GM21717 (cell line): ENCODE measurements around the gene OR51I1.

Experiments used
- ATAC-seq: cut with Tn5 transposase; IDR thresholded peaks from one replicate; pipeline ENCODE4 v1.9.1; 2021; ENCODE audit warnings: mild to moderate bottlenecking, moderate library complexity; ENCODE audit not compliant: unreplicated experiment

The OR51I1 gene, protein sequence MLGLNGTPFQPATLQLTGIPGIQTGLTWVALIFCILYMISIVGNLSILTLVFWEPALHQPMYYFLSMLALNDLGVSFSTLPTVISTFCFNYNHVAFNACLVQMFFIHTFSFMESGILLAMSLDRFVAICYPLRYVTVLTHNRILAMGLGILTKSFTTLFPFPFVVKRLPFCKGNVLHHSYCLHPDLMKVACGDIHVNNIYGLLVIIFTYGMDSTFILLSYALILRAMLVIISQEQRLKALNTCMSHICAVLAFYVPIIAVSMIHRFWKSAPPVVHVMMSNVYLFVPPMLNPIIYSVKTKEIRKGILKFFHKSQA

DNA sequence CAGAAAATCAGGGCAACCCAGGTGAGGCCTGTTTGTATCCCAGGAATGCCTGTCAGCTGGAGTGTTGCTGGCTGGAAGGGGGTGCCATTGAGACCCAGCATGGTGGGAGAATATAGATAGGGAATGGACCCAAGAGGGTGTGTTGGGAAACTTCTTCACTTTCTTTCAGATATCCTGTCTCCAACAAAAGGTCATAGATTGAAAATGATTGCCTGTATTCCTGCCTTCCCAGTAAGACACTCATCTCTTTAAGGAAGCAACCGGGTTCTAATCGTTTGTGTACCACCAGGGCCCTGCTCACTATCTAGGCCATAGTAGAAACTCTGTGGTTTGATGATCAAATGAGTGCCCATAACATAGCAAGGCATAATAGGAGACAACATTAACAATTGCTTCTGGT lies at the start of gene OR51I1:
TSS of gene OR51I1 (minus strand) at position 101 of the 400 bp plus-strand sequence. CDS start at position 101, 0 bp downstream.
- ATAC-seq: no peak

DNA sequence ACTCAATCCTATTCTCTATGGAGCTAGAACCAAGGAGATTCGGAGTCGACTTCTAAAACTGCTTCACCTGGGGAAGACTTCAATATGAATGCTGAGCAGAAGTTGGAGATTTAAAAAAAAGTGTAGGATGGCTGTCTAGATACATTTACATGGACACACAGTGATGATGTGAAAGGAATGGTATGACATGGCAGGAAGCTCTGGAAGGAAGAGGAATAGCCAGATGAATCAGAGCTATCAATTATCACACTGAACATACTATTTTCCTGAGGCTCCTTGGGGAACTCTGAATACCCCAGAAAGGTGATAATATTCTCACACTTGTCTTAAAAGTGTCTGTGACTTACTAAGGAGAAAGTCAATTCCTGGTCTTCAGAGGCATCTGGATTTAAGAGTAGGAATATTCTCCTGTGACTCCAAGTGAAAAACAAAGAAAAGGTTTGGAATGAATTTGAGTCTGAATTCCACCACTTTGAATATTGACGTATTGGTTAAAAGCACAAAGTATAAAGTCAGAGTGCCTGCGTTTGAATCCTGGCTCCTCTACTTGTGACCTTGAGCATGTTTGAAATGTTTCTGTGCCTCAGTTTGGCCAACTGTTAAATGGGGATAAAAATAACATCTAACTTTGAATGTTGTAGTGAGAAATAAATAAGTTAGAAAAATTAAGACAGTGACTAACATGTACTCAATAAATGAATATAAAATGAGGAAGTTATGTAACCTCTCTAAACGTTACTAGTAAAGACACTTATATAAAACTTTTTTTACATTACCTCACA lies 48.5 kb upstream of the OR51I1 start:
- no peak for ATAC-seq

DNA sequence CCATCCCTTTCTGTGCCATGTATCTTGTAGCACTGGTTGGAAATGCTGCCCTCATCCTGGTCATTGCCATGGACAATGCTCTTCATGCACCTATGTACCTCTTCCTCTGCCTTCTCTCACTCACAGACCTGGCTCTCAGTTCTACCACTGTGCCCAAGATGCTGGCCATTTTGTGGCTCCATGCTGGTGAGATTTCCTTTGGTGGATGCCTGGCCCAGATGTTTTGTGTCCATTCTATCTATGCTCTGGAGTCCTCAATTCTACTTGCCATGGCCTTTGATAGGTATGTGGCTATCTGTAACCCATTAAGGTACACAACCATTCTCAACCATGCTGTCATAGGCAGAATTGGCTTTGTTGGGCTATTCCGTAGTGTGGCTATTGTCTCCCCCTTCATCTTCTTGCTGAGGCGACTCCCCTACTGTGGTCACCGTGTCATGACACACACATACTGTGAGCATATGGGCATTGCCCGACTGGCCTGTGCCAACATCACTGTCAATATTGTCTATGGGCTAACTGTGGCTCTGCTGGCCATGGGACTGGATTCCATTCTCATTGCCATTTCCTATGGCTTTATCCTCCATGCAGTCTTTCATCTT lies 47.6 kb upstream of the OR51I1 start:
- ATAC-seq: no peak

DNA sequence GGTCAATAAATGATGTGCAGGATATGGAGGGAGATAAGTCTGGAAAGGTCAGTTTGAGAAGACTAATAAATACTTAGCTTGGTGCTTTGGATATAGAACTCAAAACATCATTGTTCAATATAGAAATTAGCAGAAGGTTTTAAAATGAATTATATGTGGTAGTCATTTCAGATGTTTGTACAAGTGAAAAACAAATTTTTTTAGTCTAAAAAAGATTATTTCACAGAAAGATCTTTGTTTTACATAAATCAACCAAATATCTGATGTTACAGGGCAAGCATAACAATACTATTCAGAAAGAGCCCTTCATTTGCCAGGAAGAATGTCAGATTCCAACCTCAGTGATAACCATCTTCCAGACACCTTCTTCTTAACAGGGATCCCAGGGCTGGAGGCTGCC lies 47.1 kb upstream of the OR51I1 start, which contains the start of gene OR52D1:
TSS of gene OR52D1 (plus strand) at position 301 of the 400 bp plus-strand sequence. CDS start at position 323, 22 bp downstream.
- ATAC-seq: no peak

DNA sequence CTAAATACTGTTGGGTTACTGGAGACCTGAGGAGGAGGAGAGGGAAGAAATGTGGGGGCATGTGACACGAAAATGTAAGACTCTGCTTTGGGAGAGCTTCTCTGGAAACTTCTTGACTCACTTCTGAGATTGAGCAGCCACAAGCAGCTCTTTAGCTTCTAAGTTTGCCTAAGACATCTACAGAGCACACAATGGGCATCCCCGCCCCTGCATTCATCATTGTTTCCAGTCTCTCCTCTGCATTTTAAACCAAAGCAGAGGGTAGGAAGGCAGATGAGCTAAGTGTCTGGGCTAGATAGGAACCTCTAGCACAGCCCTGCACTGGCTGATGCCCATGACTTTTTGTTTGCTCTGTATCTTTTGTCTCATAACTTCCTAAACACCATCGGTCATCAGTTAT lies 45.1 kb upstream of the OR51I1 start:
- no peak for ATAC-seq

DNA sequence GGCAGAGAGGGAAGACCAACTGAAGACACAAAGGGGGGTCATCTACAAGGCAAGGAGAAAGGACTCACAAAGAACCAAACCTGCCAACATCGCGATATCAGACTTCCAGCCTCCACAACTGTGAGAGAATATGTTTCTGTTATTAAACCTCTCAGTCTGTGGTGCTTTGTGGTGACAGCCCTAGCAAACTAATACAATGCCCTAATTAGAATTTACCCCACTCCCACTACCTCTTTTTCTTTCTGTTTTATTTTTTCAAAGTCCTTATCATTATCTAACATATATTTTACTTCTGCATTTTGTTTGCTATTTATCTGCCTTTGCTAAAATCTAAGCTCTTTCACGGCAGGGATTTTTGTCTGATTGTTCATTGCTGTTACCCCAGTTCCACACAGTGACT lies 44.7 kb upstream of the OR51I1 start:
- no peak for ATAC-seq

DNA sequence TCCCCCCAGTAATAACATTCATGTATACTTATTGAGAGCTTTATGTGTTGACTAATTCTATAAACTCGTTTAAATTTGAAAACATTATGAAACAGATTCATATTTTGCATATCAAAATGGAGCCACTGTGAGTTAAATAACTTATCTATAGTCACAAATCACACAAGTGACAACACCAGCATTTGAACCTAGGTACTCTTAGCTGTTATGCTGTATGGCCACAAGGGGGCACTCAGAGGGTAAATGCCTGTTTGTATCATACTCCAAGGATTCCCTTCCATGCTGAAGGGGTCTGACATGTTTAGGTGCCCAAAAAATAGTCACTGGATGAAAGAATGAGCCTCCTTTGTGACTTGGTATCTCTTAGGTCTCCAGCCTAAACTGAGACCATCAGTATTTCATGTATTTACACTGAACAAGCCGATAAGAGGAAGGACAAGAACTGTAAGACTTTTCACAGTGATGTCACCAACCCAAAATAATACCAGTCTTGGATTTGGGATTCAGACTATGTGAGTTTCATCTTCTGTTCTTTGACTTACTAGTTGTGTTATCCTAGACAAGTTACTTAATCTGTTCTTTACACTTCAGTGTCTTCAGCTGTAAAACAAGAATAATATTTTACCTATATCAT lies 35.0 kb upstream of the OR51I1 start:
- peak; percentile 79 for ATAC-seq

DNA sequence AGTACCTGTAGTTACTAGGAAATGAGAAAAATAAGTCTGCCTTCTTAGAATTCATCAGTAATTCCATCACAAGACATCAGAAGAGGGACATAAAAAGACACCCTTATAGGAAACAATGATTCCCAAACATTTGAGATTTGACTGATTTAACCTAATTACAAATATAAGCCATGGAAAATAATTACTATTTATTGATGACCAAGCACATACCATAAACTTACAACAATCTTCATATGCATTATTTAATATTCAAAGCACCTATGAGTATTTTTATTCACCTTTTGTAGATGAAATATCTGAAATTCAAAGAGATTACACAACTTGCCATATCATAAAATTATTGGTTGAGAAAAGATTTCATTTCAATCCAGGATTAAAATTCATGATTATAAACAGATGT lies 32.6 kb upstream of the OR51I1 start:
- ATAC-seq: no peak

DNA sequence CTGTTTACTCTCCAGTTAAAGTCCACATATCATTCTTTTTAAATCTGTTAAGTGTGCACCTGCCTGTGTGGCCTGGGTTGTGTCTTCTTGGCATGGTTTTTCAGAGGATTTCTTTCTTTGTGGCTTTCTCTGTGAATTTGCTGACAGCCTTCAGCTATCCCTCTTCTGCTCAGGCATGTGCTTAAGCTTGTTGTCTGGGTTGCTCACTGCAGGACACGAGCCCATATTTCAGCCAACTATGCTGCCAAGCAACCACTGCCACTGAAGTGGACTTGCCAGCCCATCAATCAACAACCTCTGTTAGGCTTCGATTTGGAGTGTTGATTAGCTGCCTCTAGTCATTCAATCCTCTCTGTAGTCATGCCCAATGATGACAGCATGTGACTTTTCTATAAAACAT lies 26.2 kb upstream of the OR51I1 start:
- ATAC-seq: no peak

DNA sequence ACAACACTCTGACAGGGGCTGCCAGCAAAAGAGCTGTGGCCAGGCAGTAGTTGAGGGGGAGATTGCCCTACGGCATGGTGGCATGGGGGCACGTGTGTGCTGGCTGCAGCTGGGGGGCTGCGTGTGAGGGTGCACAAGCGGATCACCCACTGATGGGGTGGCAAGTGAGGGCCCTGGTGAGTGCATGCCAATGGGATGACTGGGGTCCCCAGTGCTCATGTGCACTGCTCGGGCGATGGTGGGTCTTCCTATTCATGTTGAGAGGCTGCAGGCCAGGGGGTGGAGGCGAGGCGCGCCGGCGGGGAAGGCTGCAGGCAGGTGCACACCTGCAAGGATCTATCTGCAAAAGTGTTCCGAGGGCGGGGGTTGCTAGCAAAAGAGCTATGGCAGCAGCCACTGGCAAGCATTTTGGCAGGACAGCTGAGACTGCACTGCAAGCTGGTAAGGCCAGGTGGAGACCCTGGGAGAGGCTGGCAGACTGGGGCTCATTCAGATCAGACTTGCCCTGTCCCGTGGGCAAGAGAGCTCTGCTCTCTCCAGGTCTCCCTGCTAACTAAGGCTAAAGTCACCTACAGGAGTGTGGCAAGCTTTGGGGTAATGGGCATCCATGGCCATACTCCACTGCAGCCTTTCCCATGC lies 19.8 kb upstream of the OR51I1 start:
- ATAC-seq: no peak

DNA sequence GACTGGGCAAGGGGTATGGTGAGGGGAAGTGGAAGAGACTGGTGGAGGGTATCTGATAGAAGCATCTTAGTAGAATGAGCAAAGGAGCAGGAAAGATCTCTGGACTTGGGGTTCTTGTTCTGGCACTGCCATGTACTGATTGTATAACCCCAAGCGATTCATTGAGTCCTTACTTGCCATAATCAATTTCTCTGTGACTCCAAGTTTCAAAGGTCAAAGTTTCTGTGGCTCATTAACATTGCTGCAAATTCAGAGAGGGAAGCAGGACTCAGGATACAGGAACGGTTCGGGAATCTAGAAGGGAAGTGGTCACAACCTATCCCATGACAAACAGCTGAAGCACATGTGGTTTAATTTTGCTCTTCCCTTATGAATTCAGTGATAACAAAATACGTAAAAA lies 8.1 kb upstream of the OR51I1 start:
- no peak for ATAC-seq

DNA sequence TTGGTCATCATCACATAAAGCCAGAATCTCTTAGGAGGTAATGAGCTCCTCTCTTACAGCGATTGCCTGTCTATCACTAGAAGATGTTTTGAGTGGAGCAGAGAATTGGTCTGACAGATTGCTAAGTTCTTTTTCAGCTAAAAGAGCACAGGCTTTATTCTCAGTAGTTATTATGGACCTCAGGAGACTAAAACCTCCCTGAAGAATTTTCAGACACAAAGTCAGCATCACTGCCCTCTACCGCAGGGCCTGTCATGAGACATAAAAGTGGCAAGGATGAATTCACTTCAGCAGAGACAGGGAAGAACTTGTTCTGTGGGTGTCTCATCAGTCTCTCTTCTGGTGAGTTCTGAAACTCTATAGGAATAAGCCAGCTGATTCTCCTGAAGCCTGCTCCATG lies 7.7 kb upstream of the OR51I1 start, which contains the start of gene OR51I2:
TSS of gene OR51I2 (plus strand) at position 301 of the 400 bp plus-strand sequence. CDS start 4,166 bp downstream, outside the sequence.
- no peak for ATAC-seq

DNA sequence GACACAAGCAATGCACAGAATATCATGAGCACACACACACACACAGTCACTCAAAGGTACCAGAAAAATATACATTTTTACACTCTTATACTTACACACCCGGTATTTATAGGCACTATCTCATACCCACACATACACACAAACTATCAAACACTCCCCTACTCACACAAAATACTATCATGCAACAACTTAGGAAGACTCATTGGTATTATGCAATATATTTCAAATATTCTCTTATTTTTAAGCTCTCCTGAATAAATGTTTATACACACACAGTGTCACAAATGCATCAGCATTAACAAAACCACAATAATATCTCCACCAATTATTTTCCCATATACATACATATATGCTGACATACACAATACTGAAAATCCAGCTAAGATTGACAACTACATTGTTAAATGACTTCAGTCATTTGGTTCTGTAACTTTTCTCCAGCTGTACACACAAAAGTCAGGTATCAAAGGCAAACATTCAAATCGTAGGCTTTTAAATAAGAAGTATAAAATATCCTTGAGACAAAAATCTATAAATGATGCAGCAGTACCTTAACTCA lies 2.6 kb upstream of the OR51I1 start:
- ATAC-seq: no peak

DNA sequence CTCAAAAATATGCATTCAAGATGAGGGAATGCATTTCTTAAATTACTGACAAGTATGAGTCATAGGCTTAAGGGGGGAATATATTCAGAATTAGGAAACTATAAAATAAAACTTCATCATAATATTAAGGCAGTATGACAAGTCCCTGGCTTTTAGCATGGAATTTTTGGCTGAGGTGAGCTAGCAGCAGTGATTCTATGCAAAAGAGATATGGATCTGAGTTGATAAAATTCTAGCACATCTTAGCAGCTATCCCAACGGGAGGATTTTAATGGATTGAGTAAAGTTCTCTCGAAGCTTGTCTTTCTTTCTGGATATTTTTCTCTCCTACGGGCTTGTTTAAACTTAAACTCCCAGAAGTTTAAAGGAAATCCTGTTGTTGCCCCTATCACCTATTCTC lies 18.2 kb downstream of the OR51I1 start:
- no peak for ATAC-seq

DNA sequence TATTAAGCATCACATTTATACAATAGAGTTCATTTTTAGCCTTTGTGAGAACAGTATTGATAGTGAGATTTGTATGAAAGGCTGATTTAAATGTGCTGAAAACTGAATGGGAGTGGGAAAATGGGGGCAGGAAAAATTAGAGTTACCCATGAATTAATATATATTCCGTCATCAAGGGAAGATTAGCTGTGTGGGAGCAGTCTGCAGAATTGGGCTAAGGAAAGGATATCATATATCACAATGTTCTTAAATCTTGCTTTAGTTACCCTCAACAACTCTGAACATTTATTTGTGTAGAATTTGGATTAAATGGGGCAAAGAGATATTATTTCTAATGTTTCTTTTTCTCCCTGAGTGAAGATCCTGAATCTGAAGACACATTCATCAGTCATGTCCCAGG lies 19.5 kb downstream of the OR51I1 start, which contains the start of gene OR51Q1:
TSS of gene OR51Q1 (plus strand) at position 301 of the 400 bp plus-strand sequence. CDS start at position 391, 90 bp downstream.
- no peak for ATAC-seq

DNA sequence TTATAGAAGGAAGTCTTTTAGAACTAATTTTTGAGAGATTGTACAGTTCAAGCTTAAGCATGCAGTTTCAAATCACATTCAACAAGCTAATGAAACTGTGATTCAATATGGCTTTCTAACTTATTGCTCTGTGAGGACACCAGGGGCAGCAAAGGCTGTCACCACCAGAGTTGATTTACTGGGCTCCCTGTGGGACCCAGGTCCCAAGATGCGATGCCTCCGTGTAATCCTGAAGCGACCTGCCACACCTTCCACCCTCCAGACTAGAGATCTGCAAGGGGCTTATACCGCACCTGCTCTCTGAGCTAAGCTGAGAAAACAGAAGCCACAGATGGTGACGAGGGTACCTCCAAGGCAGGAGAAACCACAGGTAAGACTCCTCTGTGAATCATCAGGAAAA lies 20.3 kb downstream of the OR51I1 start:
- ATAC-seq: no peak

DNA sequence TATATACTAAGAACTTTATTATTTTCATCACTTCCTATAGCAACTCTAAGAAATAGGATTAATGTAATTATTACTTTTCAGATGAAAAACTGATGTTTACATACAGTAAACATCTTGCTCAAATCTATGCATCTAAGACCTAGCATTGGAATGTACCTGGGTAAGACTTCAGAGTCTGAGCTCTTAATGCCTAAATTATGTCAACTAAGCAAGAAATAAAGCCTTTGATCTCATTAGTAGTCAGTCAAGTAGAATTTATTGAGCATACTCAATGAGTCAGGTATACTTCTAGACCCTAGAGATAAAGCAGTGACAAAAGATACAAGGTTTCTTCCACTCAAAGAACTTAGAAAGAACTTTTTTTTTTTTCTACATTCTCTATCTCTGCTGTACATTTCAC lies 36.1 kb downstream of the OR51I1 start:
- no peak for ATAC-seq

DNA sequence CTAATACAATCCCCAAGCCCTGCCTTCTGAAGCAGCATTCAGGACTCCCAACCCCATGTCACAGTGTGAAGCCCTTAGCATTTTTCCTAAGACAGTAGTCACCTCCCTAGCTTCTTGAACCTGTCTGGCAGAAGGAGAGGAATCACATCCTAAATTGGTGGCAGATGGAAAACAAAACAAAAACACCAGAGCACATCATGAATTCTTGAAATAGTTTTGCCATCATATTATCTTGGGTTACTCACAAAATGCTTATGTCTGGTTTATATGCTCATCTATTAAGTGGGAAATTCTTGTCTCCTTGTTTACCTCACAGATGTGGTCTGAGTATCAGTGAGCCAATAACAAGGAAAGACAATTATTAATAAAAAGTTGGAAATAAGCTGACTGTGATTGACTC lies 42.4 kb downstream of the OR51I1 start:
- ATAC-seq: no peak

DNA sequence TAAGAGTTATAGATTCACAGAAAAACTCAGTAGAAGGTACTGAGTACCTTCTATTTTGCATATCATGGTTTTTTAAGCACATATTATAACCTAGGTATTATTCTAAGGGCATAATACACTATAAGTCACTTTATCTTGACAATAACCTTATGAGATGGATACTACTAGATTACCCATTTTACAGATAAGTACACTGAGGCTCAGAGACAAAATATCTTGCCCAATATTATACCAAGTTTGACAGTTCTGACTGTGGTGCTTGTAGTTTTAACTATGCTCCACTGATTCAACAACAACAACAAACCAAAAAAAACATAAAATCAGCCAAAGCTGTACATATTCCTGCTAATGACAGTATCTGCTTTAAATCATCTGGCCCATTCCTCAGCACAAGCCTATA lies 47.2 kb downstream of the OR51I1 start:
- ATAC-seq: no peak
